ENCODE results near the gene RGMB. TPM values are rescaled to one million over a fixed set of nuclear protein-coding genes. Genes with fewer than 3 reads are reported as not detected.

RGMB gene
- total RNA-seq, 1 donor: 145 TPM

GRCh38 chr5:98786191-98786853 lies 12.9 kb downstream of the RGMB start:
- peak; percentile 58 for DNase-seq (ENCODE audit: low read depth)
- TF ChIP-seq CTCF (IDR thresholded peaks at IDR 0.05; ENCODE audit: insufficient read depth, low read length): no peak
- H3K4me3 ChIP-seq (ENCODE audit: low read depth, low read length): no peak overlapping the region

GRCh38 chr5:98787131-98787719 lies 13.8 kb downstream of the RGMB start:
- TF ChIP-seq CTCF (IDR thresholded peaks at IDR 0.05; ENCODE audit: insufficient read depth, low read length): no peak
- no peak overlapping the region for H3K4me3 ChIP-seq (ENCODE audit: low read depth, low read length)
- no peak for DNase-seq (ENCODE audit: low read depth)

- TF ChIP-seq CTCF (IDR thresholded peaks at IDR 0.05; ENCODE audit: insufficient read depth, low read length): no peak
- H3K4me3 ChIP-seq (ENCODE audit: low read depth, low read length): no peak overlapping the region
- no peak for DNase-seq (ENCODE audit: low read depth)
Measured at GRCh38 chr5:98789029-98789428, 15.6 kb downstream of the RGMB start.

- TF ChIP-seq CTCF (IDR thresholded peaks at IDR 0.05; ENCODE audit: insufficient read depth, low read length): no peak
- no peak for DNase-seq (ENCODE audit: low read depth)
- H3K4me3 ChIP-seq (ENCODE audit: low read depth, low read length): no peak overlapping the region
Measured at GRCh38 chr5:98791001-98791519, 17.6 kb downstream of the RGMB start.

GRCh38 chr5:98791898-98792580 lies 18.6 kb downstream of the RGMB start:
- no peak for DNase-seq (ENCODE audit: low read depth)
- H3K4me3 ChIP-seq (ENCODE audit: low read depth, low read length): no peak overlapping the region
- no peak for TF ChIP-seq CTCF (IDR thresholded peaks at IDR 0.05; ENCODE audit: insufficient read depth, low read length)

- no peak for DNase-seq (ENCODE audit: low read depth)
- TF ChIP-seq CTCF (IDR thresholded peaks at IDR 0.05; ENCODE audit: insufficient read depth, low read length): no peak
Measured at GRCh38 chr5:98793223-98793622, 19.8 kb downstream of the RGMB start.

More at GRCh38 chr5:98793223-98793622, 19.8 kb downstream of the RGMB start:
- H3K4me3 ChIP-seq (ENCODE audit: low read depth, low read length): no peak overlapping the region

Measured in fibroblast of the aortic adventitia (primary cell).